Urothelium cell line (cell line): Measurements from ENCODE around the gene SKIC8.

Experiments used
- DNase-seq: peaks from one replicate; pipeline ENCODE4 v3.0.0; 2011; ENCODE audit warnings: low spot score, mixed read lengths
- FAIRE-seq: peaks from 2 replicates; lab custom pipeline; 2011; peaks lifted over from hg19 to GRCh38; lab: Jason Lieb, UNC

SKIC8 gene

DNA sequence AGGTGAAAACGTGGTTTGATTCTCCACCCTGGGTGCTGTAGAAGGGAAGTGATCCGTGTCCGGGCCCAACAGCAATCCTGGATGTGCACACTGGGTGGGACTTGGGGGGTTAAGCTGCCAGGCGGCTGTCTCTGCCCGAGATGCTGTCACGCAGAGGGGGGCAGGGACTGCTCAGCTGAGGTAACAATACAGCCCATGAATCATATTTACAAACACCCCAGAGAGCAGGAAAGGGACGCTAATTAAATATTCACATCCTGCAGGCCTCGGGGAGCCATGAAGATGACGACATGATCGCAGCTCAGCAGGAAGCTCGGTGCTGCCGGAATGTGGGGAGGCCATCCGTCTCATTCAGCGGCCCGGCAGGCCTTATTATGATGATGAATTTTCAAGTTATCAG lies 22.8 kb upstream of the SKIC8 start:
- DNase-seq (no peak), FAIRE-seq (no peak)

DNA sequence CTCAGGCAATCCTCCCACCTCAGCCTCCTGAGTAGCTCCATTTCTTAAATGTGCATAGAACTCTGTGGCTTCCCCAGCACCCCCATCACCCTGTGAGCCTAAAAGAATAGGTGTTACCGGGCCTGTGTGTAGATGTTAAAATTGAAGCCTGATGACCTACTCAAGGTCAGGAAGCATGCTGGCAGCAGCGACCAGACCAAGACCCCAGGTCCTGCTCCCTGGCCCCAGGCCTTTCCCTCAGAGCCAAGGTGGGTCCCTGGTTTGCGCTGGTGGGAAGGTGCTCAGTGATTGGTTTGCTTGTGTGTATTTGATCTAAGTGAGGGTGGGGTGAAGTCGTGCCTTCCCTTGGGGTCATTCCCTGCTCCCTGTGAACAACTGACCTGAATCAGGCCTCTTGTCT lies 22.4 kb upstream of the SKIC8 start:
- DNase-seq (no peak), FAIRE-seq (no peak)

DNA sequence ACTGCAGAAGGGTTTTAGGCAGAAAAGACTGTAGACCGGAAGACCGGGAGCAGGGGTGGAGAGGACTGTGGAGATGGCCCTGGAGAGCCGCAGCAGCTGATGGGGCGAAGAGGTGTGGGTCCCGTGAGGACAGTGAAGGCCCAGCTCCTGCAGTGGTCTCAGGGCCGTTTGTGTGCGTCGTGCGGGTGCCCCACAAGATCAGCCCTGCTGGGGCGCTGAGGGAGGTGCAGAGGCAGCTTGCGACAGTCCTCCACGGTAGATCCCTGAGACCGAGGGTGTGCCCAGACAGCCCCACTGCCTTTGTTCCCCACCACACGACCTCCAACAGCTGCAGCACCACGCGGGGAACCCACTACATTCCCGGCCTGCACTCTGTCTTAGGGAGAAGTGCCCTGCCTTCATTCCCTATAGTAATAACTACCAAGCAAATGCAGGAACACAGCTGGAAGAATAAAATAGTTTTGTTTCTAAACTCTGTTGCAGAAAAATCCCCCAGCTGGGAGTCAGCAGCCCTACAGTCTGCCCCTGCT lies 21.7 kb upstream of the SKIC8 start:
- no peak for FAIRE-seq
- no peak for DNase-seq

DNA sequence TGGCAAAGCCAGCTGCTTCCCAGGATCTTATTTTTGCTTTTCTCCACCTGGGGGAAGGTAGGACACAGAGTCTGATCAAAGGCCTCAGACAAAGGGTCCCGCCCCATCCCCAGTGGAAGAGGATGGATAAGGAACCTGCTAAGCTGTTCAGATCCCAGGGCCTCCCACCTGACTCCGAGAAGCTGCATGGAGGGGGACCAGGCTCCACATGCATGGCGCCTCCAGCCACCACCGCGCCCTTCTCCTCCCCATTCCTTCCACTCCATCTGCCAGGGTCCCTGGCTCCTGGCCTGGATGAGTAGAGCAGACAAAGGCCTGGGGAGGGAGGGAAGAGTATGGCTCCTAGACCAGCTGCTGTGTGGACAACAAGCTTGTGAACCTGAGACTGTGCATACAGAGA lies 20.8 kb upstream of the SKIC8 start:
- no peak for FAIRE-seq
- DNase-seq: no peak

DNA sequence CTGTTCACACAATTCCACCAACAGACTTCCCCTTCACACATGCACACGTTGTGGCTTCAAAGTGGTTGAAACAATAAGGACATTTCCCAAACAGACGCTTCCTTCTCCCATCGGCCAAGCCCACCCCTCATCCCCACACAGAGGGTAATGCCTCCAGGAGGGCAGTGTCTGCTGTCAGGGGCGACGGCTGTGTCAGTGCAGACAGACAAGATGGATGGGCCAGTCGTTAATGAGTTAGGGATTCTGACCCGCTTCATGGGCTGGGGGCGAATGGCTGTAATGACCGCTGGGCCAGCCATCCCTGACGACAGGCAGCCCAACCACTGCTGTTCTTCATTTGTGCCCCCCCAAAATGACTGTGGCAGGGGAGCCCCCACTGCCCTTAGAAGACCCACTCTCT lies 20.2 kb upstream of the SKIC8 start:
- DNase-seq: no peak
- no peak for FAIRE-seq

DNA sequence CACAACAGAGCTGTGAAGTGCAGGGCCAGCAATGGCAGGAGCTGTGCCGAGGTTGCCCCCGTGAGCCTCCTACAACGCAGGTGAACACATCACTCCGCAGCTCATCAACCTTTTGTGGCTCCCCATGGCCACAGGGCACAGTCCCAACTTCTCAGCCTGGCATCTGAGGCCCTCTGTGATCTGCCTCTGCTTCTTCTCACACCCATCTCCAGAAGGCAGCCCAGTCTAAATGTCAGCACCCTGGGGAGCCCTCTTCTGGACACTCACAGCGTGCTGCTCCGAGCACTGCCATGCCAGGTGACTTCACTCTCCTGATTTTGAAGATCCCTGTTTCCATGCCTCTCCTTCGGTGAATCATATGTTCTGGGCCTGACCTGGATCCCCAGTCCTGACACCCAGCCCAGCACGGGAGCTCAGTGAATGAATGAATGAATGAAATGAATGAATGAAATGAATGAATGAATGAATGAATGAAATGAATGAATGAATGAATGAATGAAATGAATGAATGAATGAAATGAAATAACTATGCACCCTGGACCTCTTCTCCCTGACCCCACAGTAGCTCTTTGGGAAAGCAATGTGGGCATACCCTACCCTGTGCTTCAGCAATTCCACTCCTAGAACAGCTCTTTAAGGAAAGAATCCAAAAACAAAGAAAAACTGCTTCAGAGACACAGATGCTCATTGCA lies 17.9 kb upstream of the SKIC8 start:
- no peak for FAIRE-seq

DNA sequence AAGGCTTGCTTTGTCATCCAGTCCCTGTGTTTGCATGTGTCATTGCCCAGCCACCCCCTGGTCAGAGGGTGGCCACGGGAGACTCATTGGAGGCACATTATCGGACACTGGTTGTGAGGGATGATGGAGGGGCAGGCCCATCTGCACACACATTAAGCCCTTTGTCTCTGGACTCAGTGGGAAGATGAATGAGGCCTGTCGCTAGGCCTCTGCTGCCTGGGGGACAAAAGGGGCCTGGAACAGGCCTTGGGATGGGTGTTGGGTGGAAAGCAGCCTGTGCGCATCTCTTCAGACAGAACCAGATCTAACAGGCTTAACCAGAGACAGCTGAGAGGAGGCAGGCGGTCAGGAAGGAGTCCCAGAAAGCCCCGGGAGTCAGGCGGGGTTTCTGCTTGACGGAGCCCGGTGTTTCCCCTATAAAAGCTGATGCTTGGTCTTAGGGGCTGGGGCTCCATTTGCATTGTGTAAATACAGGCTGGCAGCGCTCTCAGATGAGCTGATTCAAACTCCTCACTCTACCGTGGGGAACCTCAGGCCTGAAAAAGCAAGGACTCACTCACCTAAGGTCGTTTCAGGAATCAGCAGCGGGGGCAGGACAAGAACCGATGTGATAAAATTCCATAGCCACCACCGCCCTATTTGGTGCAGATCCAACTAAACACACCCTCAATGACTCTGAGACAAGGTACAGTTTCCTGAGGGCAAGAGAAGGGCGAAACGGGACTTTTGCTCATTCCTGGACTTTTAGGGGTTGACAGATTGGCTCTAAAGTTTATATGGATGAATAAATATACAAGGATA lies 17.1 kb upstream of the SKIC8 start:
- DNase-seq (no peak), FAIRE-seq (no peak)

More for the DNA sequence above, 17.9 kb upstream of the SKIC8 start:
- DNase-seq: no peak

DNA sequence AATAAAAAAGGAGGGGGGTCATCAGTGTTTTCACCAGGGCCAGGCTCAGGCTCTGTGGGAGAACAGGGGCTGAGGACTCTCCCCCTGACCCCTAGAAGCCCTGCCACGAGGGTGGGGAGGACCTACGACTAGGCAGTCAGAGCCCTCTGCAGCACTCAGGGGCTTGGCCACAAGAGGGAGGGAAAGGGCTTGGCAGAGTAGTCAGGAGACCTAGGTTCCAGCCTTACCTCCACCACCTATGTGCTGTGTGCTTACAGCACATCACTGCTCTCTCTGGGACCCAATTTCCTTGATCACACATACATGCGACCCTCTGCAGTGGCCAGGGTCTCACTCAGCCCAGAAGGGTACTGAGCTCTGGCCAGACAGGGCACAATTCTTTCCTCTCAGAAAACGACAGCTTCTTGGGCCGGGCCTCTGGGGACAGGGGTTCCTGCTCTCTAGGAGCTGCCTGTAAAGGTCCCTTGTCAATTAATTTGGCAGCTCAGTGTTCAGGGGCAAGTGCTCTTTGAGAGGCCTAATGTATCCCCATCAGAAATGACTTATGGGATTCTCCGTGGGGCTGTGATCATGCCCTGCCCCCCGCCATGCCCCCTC lies 16.4 kb upstream of the SKIC8 start:
- FAIRE-seq: no peak
- no peak for DNase-seq

DNA sequence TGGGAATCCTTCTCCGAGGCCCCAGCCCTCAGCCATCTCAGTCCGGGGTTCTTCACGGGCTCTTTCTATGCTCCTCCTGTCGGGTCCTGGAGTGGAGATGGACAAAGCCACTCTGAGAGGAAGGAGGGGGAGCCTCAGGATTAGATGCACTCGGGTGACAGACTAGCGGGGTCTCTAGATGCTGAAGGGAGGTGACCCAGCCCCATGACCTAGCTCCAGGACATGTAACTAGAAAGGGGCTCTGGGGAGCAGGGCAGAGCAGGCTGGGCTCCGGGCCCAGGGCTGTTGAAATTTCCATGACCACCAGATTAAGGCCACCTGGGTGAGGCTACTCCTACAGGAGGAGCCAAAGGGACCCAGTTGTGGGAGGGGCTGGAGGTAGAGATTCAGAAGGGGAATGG lies 14.8 kb upstream of the SKIC8 start:
- no peak for FAIRE-seq

DNA sequence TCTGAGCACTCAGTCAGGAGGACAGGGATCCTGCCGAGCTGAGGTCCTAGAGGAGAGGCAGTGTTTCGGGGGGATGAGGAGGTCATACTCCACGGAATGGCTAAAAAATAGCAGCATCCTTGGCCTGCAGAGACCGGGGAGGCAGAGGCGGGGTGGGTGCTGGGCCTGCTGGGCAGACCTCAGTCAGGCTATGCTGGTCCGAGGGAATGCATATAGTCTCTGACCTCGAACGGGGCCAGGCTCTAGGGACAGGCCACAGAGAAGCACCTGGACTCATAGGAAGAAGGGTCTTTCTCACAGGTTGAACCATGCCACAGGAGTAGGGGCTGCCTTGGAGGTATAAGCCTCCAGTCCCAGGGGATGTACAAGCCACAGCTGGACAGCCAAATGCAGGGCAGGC lies 14.0 kb upstream of the SKIC8 start:
- FAIRE-seq (no peak), DNase-seq (no peak)

More for the DNA sequence above, 14.8 kb upstream of the SKIC8 start:
- no peak for DNase-seq

DNA sequence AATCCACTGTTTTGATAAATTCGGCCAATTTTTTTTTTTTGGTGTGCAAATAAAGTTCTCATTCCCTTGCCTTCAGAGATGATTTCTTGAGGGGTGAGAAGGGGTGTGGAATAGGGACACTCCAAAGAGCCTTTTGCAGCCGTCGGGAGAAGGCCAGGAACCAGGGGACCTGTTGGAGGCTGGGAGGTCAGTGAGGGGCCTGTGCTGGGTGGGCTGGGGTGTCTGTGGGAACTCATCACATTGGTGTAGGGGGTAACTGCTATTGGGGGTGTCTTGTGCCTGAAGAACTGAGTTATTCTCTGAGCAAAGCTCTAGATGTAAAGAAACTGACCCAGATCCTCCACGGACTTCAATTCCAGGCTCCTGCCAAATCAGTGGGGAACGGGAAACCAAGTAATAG lies 13.5 kb upstream of the SKIC8 start:
- FAIRE-seq: no peak

DNA sequence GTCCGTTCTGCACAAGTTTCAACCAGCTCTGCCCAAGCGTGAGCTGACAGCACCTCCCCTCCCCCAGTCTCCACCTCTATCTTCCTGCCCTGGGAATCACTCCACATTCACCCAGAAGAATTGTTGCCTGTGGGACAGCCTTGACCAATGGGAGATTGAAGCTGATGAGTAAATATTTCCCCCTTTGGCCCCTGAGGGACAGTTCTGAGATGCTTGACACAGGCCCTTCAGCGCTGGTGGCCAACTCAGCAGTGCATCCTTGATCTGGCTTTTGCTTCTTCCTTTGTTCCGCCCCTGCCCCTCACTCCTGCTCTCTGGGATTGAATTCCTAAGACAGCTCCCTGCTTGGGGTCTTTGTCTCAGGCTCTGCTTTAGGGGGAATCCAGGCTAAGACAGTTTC lies 13.1 kb upstream of the SKIC8 start:
- DNase-seq (no peak), FAIRE-seq (no peak)

More for the DNA sequence above, 13.5 kb upstream of the SKIC8 start:
- no peak for DNase-seq

DNA sequence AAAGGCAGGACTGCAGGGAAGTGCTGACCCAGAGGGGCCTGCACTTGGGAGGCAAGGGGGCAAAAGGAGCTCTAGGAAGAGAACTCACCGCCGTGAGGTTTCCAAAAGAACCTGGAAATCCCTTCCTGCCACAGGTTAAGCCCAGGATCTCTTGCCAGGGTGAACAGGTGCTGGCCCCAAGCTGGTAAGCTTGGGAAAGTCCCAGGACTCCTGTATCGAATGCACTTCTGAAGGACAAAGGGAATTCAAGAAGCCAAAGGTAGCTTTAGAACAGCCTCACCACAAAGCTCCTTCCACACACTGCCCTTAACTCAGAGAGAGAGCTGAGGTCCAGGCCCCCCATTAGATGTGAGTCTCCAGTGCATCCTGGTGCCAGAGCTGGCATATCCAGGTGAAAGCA lies 11.9 kb upstream of the SKIC8 start:
- DNase-seq (no peak), FAIRE-seq (no peak)

DNA sequence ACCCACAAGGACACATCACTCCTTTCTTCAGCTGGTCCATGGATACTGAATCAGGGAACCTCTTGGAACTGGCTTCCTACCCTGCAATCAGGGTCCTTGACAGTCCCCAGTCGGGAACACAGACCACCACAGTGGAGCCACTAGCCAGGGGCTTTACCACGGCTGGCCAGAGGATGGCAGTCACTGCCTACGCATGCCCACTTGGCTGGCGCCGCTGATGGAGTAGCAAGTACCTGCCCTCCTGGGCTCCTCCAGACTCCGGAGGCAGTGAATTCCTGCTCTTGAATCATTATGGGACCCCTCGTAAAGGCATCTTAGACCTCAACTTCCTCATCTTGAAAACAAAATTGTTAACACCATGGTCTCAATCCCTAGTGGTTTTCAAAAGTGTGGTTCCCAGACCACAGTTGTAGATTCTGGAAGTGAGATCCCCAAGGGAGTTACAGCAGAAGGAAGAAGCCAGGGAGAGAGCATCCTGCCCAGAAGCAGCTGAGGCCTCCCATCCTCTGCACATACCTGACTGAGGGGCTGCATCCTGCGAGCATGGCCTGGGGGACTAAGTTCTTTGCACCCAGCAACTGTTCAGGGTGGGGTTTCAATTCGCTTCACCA lies 9.1 kb upstream of the SKIC8 start:
- FAIRE-seq: no peak
- DNase-seq: peak; percentile 72

DNA sequence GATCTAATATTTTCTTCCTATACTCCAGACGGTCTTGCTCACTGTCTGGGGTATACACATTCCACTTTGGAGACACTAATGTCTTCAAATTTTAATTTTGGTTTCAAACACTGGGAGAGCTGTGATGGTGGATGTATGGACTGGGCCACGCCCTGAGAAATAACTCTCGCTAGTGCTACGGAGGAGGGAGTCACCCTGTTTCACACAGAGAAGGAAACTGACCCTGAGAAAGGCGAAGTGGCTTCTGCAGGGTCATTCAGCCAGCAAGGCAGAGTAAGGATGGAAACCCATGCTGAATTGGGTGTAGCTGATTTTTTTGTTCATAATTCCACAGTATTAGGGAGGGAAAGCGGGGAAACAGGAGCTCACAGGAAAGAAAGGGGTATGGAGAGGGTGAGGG lies 8.6 kb upstream of the SKIC8 start:
- DNase-seq (no peak), FAIRE-seq (no peak)

DNA sequence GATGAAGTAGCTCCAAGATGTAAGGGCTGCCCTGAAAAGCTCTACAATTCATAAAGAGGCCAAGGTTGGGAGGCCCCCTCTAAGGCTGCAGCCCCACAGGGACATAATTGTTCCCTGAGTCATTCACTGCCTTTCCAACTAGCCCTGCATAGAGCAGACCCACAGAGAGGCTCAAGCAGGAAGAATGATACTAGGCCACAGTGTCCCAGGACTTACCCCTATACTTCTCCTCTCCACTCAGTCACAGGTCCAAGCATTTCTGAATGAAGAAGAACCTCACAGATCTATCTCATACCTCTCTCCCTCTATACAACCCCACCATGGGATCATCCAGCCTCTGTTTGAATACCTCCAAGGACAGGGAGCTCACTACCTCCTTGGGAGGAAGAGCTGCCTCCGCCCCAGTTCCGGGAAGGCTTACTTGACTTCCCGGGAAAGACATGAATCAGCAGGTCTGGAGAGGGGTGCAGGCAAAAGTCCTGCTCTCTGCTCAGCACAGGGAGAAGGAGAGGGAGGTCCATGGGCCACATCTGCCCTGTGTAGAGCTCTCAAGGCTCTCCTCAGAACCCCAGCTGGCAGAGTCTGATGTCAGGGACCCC lies 6.9 kb upstream of the SKIC8 start:
- no peak for FAIRE-seq
- peak; percentile 64 for DNase-seq

DNA sequence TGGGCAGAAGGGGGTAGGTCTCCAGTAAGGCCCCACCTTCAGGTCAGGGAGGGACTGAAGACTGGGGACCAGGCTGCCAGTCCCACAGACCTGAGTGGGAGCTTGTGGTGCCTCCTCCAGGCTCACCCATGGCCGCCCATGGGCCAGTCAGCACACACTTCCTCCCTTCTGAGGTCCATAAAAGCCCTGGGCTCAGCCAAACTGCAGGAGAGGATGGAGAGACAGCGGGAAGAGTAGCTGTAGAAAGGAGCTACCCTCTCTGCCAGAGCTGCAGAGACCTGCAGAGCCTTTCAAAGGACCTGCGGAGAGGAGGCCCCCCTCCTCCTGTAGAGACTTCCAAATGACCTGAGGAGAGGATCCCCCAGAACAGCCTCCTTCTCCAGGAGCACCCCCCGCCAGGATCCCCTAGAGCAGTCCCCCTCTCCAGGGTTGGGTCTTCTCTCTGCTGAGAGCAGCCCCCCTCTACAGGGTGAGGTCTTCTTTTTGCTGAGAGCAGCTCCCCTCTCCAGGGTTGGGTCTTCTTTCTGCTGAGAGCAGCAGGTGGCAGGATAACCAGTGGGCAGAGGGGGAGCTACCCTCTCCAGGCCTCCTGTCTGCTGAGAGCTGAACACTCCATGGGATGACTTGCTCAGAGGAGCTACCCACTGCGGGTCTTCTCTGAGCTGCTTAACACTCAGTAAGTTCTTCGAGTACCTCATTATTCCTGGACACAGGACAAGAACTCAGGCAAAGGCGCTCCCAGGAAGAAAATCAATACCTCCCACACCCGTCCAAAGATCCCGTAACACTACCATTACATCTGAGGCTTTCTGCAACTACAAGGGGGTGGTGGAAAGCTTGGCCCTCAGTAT lies 5.0 kb upstream of the SKIC8 start:
- no peak for DNase-seq
- FAIRE-seq: no peak

DNA sequence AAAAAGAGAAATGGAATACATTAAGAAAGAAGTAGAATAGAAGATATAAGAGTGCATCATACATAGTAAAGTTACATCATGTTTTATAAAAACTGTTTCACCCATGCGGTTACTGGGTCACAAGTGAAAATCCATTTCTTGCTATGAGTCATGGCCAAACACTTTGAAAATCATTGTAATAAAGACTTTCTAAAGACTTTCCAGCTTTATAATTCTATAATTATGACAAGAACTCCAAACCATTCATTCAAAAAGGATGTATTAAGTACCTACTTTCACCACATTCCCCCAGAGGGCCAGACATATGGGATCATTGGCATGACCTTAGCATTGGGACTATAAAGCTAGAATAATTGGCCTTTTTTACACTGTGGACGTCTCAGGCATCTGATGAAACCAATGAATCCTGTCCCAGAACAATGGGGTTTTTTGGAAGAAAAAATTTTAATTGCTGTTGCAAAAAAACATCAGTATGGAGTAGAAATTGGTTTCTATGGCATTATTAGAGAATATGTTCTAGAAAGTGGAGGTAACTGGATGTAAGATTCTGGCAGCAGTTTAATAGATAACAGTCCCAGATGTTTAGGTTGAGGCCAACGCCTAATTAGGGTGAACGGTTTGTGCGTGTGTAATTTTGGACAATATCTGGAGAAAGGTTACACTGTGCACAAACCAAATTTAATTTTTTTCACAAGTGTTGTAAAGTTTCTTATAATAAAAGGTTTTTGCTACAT lies 3.3 kb upstream of the SKIC8 start:
- DNase-seq (peak; percentile 59), FAIRE-seq (no peak)

DNA sequence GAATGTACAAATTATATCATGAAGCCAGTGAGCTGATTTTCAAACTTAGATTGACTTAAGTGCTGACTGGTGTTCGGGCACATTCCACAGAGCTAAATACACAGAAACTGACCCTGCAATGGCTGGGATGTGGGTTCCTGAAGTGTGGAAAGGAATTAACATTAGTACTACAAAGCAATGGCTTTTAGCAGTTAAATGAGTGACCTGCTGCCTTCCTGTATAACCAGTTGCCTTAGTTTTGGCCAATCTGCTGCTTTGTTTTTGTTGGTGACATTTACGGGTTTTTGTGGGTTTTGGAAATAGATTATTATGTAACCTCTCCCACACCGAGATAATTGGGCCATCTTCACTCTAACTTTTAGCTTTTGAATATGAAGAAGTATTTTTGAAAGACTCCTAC lies 2.4 kb upstream of the SKIC8 start:
- no peak for FAIRE-seq

More for the DNA sequence above, 2.4 kb upstream of the SKIC8 start:
- DNase-seq: no peak
